HFF-Myc (cell line): ENCODE data around the gene POLN.

ENCODE experiments used
- DNase-seq: peaks from one replicate; pipeline ENCODE4 v3.0.0-alpha.2; 2011; ENCODE audit warnings: low read depth; ENCODE audit errors: extremely low read depth
- H3K4me3 ChIP-seq: replicated peaks from 2 replicates; pipeline ENCODE4 v1.5.1; 2011; ENCODE audit warnings: low read depth, mild to moderate bottlenecking, control low read depth, low read length
- TF ChIP-seq, protein P1 (sequence below): IDR thresholded peaks from 2 replicates; pipeline ENCODE4 v1.5.1; 2012; ENCODE audit warnings: mild to moderate bottlenecking, low read depth, low read length, control low read depth; ENCODE audit errors: missing control alignments

Gene POLN

DNA sequence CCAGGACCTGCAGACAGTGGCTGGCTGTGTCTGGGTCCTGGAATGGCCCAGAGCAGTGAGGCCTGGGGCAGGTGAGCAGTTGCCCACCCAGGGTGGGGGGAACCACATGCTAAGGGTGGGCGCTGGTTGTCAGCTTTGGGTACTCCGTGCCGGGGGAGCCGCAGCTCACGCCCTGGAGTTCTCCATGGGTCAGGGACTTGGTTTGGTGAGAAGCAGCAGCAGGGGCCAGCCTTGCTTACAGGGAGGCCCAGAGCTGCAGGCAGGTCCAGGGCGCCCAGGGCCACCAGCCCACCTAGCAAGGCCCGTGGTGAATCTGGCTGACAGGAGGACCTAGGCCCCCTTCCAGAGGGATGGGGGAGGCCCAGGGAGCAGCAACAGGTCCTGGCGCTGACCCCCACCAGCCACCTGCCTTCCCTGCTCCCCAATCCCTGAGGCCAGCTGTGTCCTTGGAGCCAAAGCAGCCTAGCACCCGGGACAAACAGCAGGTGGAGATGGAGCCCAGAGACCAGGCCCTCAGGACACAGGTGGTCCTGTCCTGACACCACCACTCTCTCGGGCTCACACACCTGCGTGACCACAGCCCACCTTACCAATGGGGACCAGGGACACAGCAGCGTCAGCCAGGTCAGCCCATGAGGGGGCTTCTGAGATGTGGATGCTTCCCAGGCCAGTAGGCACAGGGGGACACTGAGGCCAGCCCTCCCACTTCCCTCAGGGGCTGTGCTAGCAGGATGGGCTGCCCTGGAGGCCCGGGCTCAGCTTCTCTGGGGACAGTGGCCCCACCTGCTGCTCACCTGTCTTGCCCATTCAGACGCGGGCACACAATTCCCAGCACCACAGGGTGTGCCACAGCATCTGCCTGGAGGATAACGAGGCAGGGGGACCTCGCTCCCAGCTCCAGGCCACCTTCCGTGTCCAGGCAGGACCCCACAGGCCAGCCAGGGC, 16.4 kb upstream of the POLN start:
- no peak overlapping the region for H3K4me3 ChIP-seq
- DNase-seq = no peak
- TF ChIP-seq, protein P1, sequence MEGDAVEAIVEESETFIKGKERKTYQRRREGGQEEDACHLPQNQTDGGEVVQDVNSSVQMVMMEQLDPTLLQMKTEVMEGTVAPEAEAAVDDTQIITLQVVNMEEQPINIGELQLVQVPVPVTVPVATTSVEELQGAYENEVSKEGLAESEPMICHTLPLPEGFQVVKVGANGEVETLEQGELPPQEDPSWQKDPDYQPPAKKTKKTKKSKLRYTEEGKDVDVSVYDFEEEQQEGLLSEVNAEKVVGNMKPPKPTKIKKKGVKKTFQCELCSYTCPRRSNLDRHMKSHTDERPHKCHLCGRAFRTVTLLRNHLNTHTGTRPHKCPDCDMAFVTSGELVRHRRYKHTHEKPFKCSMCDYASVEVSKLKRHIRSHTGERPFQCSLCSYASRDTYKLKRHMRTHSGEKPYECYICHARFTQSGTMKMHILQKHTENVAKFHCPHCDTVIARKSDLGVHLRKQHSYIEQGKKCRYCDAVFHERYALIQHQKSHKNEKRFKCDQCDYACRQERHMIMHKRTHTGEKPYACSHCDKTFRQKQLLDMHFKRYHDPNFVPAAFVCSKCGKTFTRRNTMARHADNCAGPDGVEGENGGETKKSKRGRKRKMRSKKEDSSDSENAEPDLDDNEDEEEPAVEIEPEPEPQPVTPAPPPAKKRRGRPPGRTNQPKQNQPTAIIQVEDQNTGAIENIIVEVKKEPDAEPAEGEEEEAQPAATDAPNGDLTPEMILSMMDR = no peak

DNA sequence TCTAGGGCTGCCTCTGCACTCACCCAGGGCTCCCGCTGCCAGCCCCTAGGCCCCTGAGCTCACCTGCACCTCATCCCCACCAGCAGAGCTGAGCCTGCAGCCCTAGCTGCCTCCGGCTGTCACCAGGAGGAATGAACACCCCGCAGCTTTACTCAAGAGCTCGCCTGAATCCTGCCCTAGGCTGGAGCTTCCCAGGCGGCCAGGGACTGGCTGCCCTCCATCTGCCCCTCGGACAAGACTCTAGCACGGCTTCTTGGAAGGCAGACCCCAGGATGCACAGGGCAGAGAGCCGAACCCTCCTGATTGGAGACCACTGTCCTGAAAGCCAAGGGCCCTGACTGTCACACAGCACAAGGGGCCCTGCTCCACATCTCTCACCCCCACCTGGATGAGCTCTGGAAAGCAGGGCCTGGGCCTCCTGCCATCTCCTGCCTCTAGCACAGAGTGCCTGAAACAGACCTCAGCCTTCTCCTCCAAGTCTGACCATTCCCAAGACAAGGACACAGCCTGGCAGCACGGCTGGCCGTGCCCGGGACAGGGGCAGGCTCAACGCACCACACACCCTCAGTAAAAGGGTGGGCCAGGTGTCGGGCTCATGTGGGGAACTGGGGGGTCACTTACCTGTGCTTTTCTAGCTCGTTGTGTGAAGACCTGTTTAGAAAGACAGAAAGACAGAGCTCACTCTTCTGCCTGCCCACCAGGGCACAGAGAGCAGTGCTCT, 15.6 kb upstream of the POLN start:
- no peak for DNase-seq
- no peak overlapping the region for H3K4me3 ChIP-seq
- TF ChIP-seq, protein P1 = no peak

DNA sequence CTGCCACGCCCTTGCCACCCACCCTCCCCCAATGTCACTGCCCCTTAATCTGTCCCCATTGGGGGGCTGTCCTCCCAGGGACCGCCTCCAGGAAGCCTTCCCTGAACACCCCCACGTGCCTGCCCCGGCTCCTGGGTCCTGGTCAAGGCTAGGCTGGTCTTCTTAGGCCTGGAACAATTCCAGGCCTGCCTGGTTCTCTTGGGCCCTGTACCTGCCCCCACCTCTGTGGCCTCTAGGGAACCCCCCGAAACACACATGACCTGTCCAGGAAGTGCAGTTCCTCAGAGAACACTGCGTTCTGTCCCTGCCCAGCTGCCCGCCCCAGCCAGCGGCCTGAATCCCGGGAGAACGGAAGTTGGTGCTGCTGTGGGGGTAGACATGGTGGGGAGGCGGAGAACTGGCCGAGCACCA, 14.9 kb upstream of the POLN start:
- no peak overlapping the region for H3K4me3 ChIP-seq
- no peak for DNase-seq
- TF ChIP-seq, protein P1 = no peak

DNA sequence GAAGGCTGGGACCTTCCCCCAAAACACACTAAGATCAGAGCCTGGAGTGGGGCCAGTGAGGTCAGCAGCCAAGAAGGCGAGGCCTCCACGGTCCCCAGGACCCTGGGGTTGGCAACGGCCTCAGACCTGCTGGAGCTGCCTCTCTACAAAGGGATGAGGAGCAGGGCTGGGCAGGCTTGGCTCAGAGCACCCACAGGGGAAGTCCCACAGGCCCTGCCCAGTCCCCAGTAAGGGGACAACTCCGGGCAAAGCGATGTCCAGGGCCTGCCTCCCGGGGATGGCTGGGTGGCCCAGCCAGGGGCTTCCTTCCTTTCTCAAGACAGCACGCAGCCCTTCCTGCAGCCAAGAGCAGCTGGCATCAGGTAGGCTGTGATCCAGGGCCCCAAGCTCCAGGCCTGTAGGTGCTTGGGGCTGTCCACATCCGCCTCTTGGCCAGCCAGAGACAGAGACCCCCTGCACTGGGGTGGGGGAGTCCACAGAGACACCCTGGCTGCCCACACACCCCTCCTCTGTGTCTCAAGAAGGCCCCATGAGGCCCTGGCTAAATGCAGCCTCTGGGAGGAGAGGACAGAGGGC, 14.3 kb upstream of the POLN start:
- TF ChIP-seq, protein P1 = no peak
- DNase-seq = no peak
- no peak overlapping the region for H3K4me3 ChIP-seq

DNA sequence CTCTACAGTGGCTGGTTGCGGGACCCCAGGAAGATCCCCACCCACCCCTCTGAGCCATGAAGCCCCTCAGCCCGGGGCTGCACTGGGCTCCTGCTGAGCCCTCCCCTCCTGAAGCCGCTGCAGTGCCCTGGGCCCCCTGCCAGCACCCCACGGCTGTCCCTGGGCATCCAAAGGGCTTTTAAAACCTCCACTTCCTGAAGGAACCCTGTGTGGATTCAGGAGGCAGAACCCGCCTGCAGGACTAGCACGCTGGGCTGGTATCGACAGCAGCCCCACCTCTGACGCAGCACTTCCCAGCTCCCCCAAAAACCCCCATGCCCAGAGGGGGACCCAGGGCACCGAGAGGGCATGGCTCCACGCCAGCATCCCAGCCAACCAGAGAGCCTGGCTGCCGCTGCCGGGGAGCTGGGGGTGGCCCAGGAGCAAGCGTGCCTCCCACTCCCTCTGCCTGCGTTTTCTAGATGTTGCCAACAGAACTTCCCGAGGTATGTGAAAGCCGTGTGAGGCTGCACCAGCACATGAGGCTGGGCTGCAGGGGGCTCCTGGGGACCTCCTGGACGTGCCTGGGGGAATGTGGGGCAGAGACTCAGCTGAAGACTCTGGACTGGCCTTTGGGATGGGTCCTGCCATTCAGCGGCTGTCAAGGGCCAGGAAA, 13.7 kb upstream of the POLN start:
- H3K4me3 ChIP-seq = no peak overlapping the region
- TF ChIP-seq, protein P1 = no peak
- DNase-seq = no peak

DNA sequence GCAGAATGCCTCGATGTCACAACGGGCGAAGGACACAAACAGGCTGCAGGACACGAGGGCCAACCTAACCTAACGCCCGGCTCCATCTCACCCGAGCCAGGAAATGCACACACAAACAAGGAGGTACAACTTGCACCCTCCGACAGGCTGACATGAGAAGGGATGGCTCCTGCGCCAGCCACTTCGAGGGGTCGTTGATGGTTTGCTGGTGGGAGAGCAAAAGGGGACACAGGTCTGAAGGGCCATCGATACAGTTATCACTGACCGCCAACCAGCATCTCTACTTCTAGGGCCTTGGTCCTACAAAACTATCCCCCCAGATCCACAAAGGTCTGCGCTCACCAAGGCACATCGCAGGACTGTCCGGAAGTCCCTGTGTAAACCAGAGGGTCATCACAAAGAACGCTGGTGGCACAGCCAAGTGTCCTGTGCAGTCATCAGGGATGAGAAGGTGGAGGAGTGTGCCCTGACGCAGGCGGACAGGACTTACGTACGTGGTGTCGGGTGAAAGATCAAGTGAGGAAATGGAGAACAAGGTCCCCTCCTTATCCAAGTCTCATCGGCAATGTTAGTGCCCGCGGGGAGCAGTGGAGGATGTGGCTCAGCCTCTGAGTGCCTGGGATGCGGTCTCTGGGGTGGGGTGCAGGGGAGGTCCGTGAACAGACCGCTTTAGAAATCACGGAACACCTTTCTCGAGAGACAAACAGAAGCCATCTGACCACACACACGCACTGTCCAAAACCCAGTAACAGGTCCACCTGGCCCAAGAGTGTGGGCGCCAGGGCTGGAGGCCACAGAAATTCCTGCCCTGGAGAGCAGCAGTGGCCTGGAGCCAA, 13.0 kb upstream of the POLN start:
- H3K4me3 ChIP-seq = no peak overlapping the region
- no peak for DNase-seq
- TF ChIP-seq, protein P1 = no peak
